Measurements from ENCODE around the gene SCG3.

GRCh38 chr15:51724199-51724598 is 42.9 kb downstream of the SCG3 start:
- TF ChIP-seq POLR2A (IDR thresholded peaks at IDR 0.05; ENCODE audit: low read depth, low read length) (no peak), POLR2AphosphoS5 (IDR thresholded peaks at IDR 0.05; ENCODE audit: low read depth, low read length) (no peak), SPI1 (IDR thresholded peaks at IDR 0.05; ENCODE audit: low read depth, low read length) (no peak), TAF1 (IDR thresholded peaks at IDR 0.05; ENCODE audit: low read depth, low read length) (no peak)

Data from GM12891 (cell line).